IMR-90 (cell line): ENCODE data around the gene MUC5AC.

Experiments
- POLR2A ChIP-seq: IDR thresholded peaks from 2 replicates; pipeline ENCODE4 v1.6.1; 2012; ENCODE audit warnings: mild to moderate bottlenecking, low read depth, low read length
- RFX5 ChIP-seq: IDR thresholded peaks from 2 replicates; pipeline ENCODE4 v1.8.0; 2012; ENCODE audit warnings: low read depth, mild to moderate bottlenecking, low read length, moderate library complexity
- SMC3 ChIP-seq: fragments of 150-350 bp; IDR thresholded peaks from 2 replicates; pipeline ENCODE4 v1.6.1; 2016; ENCODE audit warnings: low read depth, mild to moderate bottlenecking, antibody characterized with exemption, low read length, moderate library complexity
- TF ChIP-seq, protein P1 (sequence below): conservative IDR thresholded peaks from 2 replicates; pipeline ENCODE4 v1.5.1; 2012; ENCODE audit warnings: mild to moderate bottlenecking, low read depth, low read length, improper control_type of control experiment
- TF ChIP-seq, protein P2 (sequence below): fragments of 150-350 bp; IDR thresholded peaks from 2 replicates; pipeline ENCODE4 v1.6.1; 2017; ENCODE audit warnings: mild to moderate bottlenecking, antibody characterized with exemption, low read length, low read depth

DNA sequence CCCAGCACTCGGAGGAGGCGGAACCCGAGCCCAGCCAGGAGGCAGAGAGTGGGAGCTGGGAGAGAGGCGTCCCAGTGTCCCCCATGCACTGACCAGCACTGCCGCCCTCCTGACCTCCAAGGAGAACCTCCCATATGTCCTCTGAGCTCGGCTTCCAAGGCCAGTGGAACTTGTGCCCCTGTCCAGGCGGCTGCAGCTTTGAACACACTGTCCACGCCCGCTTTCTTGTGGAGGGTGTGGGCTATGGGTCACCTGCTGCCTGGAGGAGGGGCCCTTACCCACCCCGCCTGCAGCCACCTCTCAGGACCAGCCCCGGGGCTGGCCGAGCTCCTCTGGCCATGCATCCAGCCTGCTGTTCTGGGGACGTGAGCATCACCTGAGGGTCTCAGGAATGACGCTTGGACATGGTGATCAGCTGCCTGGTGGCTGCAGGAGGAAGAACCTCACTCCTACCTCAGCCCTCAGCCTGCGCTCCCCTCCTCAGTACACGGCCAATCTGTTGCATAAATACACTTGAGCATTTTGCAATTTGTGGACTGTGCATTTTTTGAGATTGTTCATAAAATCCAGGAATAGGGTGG lies 42.9 kb downstream of the MUC5AC start:
- TF ChIP-seq, protein P1, sequence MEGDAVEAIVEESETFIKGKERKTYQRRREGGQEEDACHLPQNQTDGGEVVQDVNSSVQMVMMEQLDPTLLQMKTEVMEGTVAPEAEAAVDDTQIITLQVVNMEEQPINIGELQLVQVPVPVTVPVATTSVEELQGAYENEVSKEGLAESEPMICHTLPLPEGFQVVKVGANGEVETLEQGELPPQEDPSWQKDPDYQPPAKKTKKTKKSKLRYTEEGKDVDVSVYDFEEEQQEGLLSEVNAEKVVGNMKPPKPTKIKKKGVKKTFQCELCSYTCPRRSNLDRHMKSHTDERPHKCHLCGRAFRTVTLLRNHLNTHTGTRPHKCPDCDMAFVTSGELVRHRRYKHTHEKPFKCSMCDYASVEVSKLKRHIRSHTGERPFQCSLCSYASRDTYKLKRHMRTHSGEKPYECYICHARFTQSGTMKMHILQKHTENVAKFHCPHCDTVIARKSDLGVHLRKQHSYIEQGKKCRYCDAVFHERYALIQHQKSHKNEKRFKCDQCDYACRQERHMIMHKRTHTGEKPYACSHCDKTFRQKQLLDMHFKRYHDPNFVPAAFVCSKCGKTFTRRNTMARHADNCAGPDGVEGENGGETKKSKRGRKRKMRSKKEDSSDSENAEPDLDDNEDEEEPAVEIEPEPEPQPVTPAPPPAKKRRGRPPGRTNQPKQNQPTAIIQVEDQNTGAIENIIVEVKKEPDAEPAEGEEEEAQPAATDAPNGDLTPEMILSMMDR = no peak
- TF ChIP-seq POLR2A (no peak), SMC3 (no peak), RFX5 (no peak)
- TF ChIP-seq, protein P2, sequence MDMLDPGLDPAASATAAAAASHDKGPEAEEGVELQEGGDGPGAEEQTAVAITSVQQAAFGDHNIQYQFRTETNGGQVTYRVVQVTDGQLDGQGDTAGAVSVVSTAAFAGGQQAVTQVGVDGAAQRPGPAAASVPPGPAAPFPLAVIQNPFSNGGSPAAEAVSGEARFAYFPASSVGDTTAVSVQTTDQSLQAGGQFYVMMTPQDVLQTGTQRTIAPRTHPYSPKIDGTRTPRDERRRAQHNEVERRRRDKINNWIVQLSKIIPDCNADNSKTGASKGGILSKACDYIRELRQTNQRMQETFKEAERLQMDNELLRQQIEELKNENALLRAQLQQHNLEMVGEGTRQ = no peak
